Mucosa of descending colon (tissue), 3 donors: Measurements from ENCODE around the gene ALG2. TPM values are rescaled to one million over a fixed set of nuclear protein-coding genes. Genes with fewer than 3 reads are reported as not detected.

Experiments used
- ATAC-seq: fragments of 200-7000 bp; cut with Tn5 transposase; one replicate; pipeline ENCODE4 v1.9.1; 2020; ENCODE audit warnings: mild to moderate bottlenecking, moderate library complexity
- DNase-seq, 3 donors: peaks; one replicate each; pipeline ENCODE4 v3.0.0-alpha.2; 2020
- H3K36me3 ChIP-seq: fragments of 200-600 bp; one replicate; pipeline ENCODE4 v1.8.0; 2021; ENCODE audit warnings: low read depth, mild to moderate bottlenecking
- H3K4me1 ChIP-seq: fragments of 200-600 bp; one replicate; pipeline ENCODE4 v1.8.0; 2021; ENCODE audit warnings: low read depth, mild to moderate bottlenecking
- H3K4me3 ChIP-seq: fragments of 200-600 bp; one replicate; pipeline ENCODE4 v1.8.0; 2021; ENCODE audit warnings: mild to moderate bottlenecking
- H3K9me3 ChIP-seq: fragments of 200-600 bp; one replicate; pipeline ENCODE4 v1.8.0; 2021; ENCODE audit warnings: mild to moderate bottlenecking
- intact Hi-C, 2 donors: fragments of 100-400 bp; cut with DNase I in 1 of 2; cut with micrococcal nuclease in 1 of 2; formaldehyde crosslinking; loops; one replicate each; pipeline versions ENCODE4 v1.11.0 to v1.11.1; 2022; cut with DNase I, micrococcal nuclease
- total RNA-seq, 3 donors: library from RNA; stranded (reverse); fragmentation: NEBNext Ultra II Directional in 2 of 3; extraction: Animal tissue kit (Norgen Biotek cat#: 25700) in 2 of 3; gene quantifications; one replicate each; pipeline versions ENCODE4 v1.2.1 to v1.2.4, GENCODE V29; 2021 to 2023
- TF ChIP-seq, protein P1 (sequence below): fragments of 200-600 bp; IDR thresholded peaks from one replicate; pipeline ENCODE4 v1.8.0; 2022; ENCODE audit warnings: antibody characterized with exemption, mild to moderate bottlenecking
- donor health status: DM: no; HTN: no; CAD: no; lungs with moderate emphysema.
- donor health status: DM: no; HTN: no; CAD: no.
- donor health status: DM: no; HTN: yes; CAD: no.

The ALG2 gene
- total RNA-seq, 3 donors from 2014 or later = 27.0 to 30.5 (median 30.0) TPM

DNA sequence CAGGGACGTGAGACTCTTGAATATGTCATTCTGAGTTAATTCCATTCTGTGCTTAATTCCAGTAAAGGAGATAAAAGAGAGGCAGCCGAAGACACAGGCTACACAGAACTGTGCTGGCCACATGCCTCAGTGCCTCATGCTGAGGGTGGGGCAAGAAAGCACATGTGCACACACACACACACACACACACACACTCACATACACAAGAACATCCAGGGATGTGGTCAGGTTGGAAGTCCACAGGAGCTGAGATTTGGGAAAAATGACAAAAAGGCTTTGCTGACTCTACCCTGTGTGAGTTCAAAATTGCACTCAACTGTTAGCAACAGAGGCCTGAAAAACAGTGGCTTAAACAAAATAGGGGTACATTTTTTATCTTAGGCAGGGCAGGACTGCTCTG, 40.5 kb downstream of the ALG2 start:
- DNase-seq (no peak), ATAC-seq (no peak)
- Histone ChIP-seq H3K4me1 (no peaks in the 10 kb centered on the region), H3K4me3 (no peak overlapping the region), H3K36me3 (no peaks in the 10 kb centered on the region), H3K9me3 (no peaks in the 10 kb centered on the region)
- TF ChIP-seq, protein P1, sequence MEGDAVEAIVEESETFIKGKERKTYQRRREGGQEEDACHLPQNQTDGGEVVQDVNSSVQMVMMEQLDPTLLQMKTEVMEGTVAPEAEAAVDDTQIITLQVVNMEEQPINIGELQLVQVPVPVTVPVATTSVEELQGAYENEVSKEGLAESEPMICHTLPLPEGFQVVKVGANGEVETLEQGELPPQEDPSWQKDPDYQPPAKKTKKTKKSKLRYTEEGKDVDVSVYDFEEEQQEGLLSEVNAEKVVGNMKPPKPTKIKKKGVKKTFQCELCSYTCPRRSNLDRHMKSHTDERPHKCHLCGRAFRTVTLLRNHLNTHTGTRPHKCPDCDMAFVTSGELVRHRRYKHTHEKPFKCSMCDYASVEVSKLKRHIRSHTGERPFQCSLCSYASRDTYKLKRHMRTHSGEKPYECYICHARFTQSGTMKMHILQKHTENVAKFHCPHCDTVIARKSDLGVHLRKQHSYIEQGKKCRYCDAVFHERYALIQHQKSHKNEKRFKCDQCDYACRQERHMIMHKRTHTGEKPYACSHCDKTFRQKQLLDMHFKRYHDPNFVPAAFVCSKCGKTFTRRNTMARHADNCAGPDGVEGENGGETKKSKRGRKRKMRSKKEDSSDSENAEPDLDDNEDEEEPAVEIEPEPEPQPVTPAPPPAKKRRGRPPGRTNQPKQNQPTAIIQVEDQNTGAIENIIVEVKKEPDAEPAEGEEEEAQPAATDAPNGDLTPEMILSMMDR = no peak
- intact Hi-C loops = no loop called here

- ATAC-seq = no peak
- Histone ChIP-seq H3K9me3 (no peaks in the 10 kb centered on the region), H3K4me3 (no peak overlapping the region), H3K36me3 (no peaks in the 10 kb centered on the region), H3K4me1 (no peaks in the 10 kb centered on the region)
- intact Hi-C loops = no loop called here
- no peak for DNase-seq
- TF ChIP-seq, protein P1 = no peak
These were observed 41.1 kb downstream of the ALG2 start for GRCh38 chr9:99180662-99181061.

DNA sequence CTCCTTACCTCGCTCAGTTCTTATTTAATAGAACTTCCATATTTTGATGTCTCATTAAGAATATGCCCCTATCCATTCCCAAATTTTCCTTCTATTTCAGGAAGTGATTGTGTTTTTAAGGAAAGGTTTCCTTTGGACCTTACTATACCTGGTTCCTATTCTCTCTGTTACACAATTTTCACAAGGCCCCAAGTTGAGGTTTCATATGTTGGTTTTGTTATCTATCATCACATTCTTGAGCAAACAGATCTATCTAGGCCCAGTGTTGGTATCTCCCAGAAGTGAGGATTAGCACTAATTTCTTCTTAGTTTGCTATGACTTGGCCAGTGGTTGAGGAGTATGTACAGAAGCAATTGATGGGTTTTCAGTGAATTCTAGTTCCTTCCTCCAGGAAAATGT, 41.5 kb downstream of the ALG2 start:
- DNase-seq (no peak), ATAC-seq (no peak)
- Histone ChIP-seq H3K4me3 (no peak overlapping the region), H3K4me1 (no peaks in the 10 kb centered on the region), H3K9me3 (no peaks in the 10 kb centered on the region), H3K36me3 (no peaks in the 10 kb centered on the region)
- TF ChIP-seq, protein P1 = no peak
- intact Hi-C loops = no loop called here

DNA sequence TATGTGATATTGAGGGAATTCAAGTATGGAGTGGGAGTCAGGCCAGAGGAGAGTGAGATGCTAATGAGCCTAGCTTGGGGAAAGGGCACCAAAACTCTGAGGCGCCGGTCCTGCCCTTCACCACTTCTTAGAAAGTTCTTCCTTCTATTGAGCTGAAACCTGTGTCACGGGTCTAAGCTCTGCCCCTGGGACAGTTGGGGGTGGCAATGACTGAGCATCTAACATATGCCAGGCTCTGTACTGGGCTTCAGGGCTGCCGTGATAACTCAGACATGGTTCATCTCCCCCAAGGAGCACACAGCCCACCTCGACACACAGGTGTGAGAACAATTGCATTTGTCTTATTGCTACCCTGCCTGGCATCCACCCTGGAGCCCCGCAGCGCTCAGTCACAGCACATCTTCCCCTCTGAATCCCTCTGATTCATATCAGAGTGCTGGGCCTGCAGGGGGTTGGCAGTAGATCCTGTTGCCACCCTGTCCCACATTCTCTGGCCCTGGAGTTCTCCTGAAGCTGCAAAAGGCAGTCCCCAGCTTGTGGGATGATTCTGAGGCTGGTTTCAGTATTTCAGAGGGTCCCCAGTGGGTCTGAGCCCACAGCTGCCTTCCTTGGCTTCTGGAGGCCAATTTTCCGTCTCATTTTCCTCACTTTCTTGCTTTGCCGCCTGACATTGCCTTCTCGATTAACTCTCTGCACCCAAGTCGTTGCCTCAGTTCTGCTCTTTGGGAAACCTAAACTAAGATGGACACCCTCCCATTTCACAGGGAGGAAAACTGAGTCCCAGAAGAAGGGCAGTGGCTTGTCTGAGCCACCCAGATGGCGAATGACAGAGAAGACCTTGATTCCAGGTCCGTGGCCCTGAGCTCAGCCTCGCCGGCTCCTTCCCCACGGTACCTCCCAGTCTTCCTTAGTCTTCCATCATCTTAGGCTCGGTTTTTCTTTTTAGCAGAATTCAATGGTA, 42.5 kb downstream of the ALG2 start:
- ATAC-seq (no peak), DNase-seq (no peak)
- intact Hi-C loops = no loop called here
- no peak overlapping the region for H3K4me3 ChIP-seq
- TF ChIP-seq, protein P1 = no peak
- no peaks in the 10 kb centered on the region for H3K4me1 ChIP-seq
- no peaks in the 10 kb centered on the region for H3K36me3 ChIP-seq
- H3K9me3 ChIP-seq = no peaks in the 10 kb centered on the region

DNA sequence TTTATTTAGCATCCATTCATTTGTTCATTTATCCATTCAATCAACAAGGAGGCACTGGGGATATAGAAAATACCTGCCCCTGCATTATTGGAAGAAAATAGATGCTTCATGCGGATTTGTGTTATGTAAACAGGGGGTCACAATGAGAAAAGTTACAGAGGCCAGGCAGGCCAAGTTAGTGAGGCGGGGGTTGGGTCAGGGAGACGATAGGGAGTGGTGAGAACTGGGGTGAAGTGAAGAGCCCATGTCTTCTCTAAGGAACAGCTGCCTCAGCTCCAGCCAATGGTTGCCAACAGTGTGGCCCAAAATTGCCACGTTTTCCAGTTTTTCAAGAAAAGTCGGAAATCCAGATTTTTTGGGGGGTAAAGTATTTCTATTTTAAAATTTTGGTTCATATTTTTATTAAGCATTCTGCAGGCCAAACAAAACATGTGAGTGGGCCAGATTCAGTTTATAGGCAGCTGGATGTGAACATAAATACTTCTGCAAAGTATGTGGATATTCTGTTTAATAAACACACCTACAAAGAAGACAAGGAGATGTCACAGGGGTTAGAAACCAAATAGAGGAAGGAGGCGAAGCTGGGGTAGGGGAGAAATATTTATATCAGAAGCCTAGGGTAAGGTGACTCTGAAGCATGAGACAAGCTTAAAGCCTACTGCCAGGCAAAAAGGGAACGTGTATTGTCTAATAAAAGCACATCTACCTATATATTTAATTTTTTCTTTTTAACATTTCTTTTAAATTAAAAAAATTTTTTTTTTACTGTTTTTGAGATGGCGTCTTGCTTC, 44.0 kb downstream of the ALG2 start:
- no peak overlapping the region for H3K4me3 ChIP-seq
- no peak for ATAC-seq
- H3K36me3 ChIP-seq = no peaks in the 10 kb centered on the region
- H3K9me3 ChIP-seq = no peaks in the 10 kb centered on the region
- no peaks in the 10 kb centered on the region for H3K4me1 ChIP-seq
- intact Hi-C loops = no loop called here
- TF ChIP-seq, protein P1 = no peak
- DNase-seq = no peak
